Measurements from ENCODE around the gene DNAJA3. TPM values are rescaled to one million over a fixed set of nuclear protein-coding genes. Genes with fewer than 3 reads are reported as not detected.

DNAJA3 gene
- total RNA-seq, 4 donors from 2014 or later = 37.4 to 44.1 (median 40.8) TPM

GRCh38 chr16:4494746-4495490, 69.2 kb downstream of the DNAJA3 start:
- DNase-seq (ENCODE audit: low spot score in 2 of 2) = no peak
- no peak for TF ChIP-seq POLR2A (IDR thresholded peaks at IDR 0.05)
- TF ChIP-seq, protein P1, sequence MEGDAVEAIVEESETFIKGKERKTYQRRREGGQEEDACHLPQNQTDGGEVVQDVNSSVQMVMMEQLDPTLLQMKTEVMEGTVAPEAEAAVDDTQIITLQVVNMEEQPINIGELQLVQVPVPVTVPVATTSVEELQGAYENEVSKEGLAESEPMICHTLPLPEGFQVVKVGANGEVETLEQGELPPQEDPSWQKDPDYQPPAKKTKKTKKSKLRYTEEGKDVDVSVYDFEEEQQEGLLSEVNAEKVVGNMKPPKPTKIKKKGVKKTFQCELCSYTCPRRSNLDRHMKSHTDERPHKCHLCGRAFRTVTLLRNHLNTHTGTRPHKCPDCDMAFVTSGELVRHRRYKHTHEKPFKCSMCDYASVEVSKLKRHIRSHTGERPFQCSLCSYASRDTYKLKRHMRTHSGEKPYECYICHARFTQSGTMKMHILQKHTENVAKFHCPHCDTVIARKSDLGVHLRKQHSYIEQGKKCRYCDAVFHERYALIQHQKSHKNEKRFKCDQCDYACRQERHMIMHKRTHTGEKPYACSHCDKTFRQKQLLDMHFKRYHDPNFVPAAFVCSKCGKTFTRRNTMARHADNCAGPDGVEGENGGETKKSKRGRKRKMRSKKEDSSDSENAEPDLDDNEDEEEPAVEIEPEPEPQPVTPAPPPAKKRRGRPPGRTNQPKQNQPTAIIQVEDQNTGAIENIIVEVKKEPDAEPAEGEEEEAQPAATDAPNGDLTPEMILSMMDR (IDR thresholded peaks at IDR 0.05) = no peak
- intact Hi-C loops (cut with DNase I; ENCODE audit: low total_unique reads) = no loop called here
- WGBS, 2 donors = 88 to 91% methylated on average over 6 of the region's 6 CpGs
- H3K4me3 ChIP-seq (ENCODE audit: low read depth, poor library complexity, severe bottlenecking) = no peak overlapping the region

DNA sequence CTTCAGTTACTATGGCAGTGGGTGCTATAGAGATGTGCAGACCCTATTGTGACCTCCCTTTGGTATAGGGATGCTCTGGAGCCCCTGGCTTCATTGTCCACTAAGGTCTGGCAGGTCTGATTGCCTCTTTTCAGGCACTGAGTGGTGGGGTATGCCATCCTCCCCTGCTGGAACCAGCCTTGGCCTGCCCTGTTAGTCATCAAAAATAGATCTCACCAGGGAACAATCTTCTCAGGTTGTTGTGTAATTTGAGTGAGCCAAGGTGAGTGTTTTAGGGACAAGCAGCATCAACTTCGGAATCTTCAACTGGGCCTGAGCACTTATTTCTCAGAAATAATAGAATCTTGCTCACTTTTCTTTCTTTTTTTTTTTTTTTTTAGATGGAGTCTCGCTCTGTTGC, 70.1 kb downstream of the DNAJA3 start:
- no peak for TF ChIP-seq POLR2A (IDR thresholded peaks at IDR 0.05)
- TF ChIP-seq, protein P1 (IDR thresholded peaks at IDR 0.05) = no peak
- DNase-seq (ENCODE audit: low spot score in 2 of 2) = no peak
- WGBS, 2 donors = 84 to 87% methylated on average over 2 of the region's 2 CpGs
- intact Hi-C loops (cut with DNase I; ENCODE audit: low total_unique reads) = no loop called here
- H3K4me3 ChIP-seq (ENCODE audit: low read depth, poor library complexity, severe bottlenecking) = no peak overlapping the region

GRCh38 chr16:4496305-4496704, 70.6 kb downstream of the DNAJA3 start:
- WGBS, 2 donors = 92 to 97% methylated on average over 4 of the region's 4 CpGs
- TF ChIP-seq POLR2A (IDR thresholded peaks at IDR 0.05) = no peak
- TF ChIP-seq, protein P1 (IDR thresholded peaks at IDR 0.05) = no peak
- intact Hi-C loops (cut with DNase I; ENCODE audit: low total_unique reads) = no loop called here
- H3K4me3 ChIP-seq (ENCODE audit: low read depth, poor library complexity, severe bottlenecking) = no peak overlapping the region
- no peak for DNase-seq (ENCODE audit: low spot score in 2 of 2)

DNA sequence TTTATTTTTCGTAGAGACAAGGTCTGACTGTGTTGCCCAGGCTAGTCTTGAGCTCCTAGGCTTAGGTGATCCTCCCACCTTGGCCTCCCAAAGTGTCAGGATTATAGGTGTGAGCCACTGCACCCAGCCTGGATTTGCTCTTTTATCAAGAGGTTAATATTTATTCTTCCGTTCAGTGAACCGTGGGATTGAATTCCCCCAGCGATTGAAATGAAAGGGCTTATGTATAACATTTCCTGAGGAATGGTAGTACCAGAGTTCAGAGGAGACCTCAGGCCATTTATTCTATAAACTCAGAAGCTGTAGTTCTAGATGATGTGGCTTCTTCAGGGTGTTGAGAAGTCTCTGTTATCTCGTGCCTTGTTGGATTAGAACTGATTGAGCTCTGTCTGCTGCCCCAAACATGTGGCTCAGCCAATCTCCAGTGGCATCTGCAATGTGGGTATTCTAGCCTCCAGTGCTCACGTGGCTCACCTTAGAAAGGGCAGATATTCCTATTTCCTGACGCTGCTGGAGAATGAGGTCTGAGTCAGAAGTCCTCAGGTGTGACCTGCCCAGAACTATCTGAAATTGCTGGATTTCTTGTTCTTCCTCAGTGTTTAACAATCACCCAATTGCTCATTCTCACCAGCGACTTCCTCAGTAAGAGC, 73.0 kb downstream of the DNAJA3 start:
- DNase-seq (ENCODE audit: low spot score in 2 of 2) = no peak
- intact Hi-C loops (cut with DNase I; ENCODE audit: low total_unique reads) = no loop called here
- TF ChIP-seq POLR2A (IDR thresholded peaks at IDR 0.05) = no peak
- TF ChIP-seq, protein P1 (IDR thresholded peaks at IDR 0.05) = no peak
- WGBS, 2 donors = 72 to 83% methylated on average over 8 of the region's 8 CpGs
- H3K4me3 ChIP-seq (ENCODE audit: low read depth, poor library complexity, severe bottlenecking) = no peak overlapping the region

GRCh38 chr16:4499196-4499555, 73.5 kb downstream of the DNAJA3 start:
- whole genome bisulfite sequencing, 2 donors = 96 to 98% methylated on average over 4 of the region's 4 CpGs
- no peak overlapping the region for H3K4me3 ChIP-seq (ENCODE audit: low read depth, poor library complexity, severe bottlenecking)
- no peak for DNase-seq (ENCODE audit: low spot score in 2 of 2)
- intact Hi-C loops (cut with DNase I; ENCODE audit: low total_unique reads) = no loop called here
- TF ChIP-seq, protein P1 (IDR thresholded peaks at IDR 0.05) = no peak
- TF ChIP-seq POLR2A (IDR thresholded peaks at IDR 0.05) = no peak

All from lower leg skin (tissue), 4 donors.